ENCODE measurements around the gene BCL2L15.

The BCL2L15 gene

DNA sequence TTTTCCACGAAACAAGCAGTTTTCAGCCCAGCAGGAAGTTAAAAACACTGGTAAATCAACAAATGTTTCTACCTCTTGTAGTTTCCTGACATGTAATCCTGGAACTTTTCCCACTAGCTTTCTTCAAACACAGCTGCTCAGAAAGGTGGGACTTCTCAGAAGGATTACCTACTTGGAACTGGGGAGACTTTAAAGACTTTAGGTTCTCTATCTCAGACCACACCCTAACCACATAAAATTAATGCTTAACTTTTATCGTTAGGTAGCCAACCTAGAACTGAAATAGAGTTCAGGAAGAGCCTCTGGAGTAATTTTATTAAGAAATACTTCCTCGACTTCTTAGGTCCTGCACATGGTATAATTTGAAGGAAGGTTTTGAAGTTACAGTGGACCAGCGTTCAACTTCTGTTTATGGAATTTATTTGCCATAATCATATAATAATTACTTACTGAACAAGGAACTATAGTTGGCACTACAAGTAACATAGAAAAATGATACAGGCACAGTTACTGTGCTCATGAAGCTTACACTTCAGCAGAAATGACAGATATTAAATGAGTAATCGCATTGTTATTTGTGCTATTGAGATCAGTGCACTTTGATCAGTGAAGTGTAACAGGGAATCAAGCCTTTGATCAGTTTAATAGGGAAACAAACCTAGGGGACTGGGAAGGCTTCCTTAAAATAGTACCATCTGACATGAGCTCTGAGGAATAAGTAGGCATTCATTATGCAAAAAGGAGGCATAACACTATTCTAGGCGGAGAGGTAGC lies at the start of gene BCL2L15:
Gene BCL2L15, minus strand, starts transcription at position 180 of the 774 bp plus-strand sequence. CDS start 206 bp downstream, outside the sequence.
- no peak within 1 kb of the TSS for H3K4me3 ChIP-seq (ENCODE audit: low read depth, low read length)
- no peak for DNase-seq (ENCODE audit: low read depth)
- no peak for TF ChIP-seq CTCF (IDR thresholded peaks at IDR 0.05; ENCODE audit: control insufficient read depth, extremely low read depth, insufficient read depth)

- no peak overlapping the region for H3K4me3 ChIP-seq (ENCODE audit: low read depth, low read length)
- no peak for TF ChIP-seq CTCF (IDR thresholded peaks at IDR 0.05; ENCODE audit: control insufficient read depth, extremely low read depth, insufficient read depth)
- no peak for DNase-seq (ENCODE audit: low read depth)
Observed at GRCh38 chr1:113937146-113937545, 49.8 kb upstream of the BCL2L15 start.

GRCh38 chr1:113935970-113936369 lies 48.6 kb upstream of the BCL2L15 start:
- no peak overlapping the region for H3K4me3 ChIP-seq (ENCODE audit: low read depth, low read length)
- no peak for TF ChIP-seq CTCF (IDR thresholded peaks at IDR 0.05; ENCODE audit: control insufficient read depth, extremely low read depth, insufficient read depth)
- no peak for DNase-seq (ENCODE audit: low read depth)

- no peak for DNase-seq (ENCODE audit: low read depth)
- H3K4me3 ChIP-seq (ENCODE audit: low read depth, low read length): no peak overlapping the region
- no peak for TF ChIP-seq CTCF (IDR thresholded peaks at IDR 0.05; ENCODE audit: control insufficient read depth, extremely low read depth, insufficient read depth)
Observed at GRCh38 chr1:113935176-113935575, 47.8 kb upstream of the BCL2L15 start.

DNA sequence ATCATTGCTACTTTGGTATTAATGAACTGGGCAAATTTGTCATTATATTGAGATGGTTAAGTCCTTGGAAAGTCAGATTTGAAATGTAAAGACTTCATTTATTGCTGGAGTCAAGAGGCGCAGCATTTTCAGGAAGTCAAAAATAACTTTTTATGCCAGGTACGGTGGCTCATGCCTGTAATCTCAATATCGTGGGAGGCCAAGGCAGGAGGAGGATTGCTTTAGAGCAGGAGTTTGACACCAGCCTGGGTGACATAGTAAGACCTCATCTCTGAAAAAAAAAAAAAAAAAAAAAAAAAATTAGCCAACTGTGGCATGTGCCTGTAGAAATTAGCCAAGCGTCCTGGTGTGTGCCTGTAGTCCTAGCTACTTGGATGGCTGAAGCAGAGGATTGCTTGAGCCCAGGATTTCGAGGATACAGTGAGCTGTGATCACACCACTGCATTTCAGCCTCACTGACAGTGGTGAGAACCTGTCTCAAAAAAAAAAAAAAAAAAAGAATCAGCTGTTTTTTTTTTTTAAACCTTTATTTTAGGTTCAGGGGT lies 47.2 kb upstream of the BCL2L15 start:
- no peak overlapping the region for H3K4me3 ChIP-seq (ENCODE audit: low read depth, low read length)
- no peak for TF ChIP-seq CTCF (IDR thresholded peaks at IDR 0.05; ENCODE audit: control insufficient read depth, extremely low read depth, insufficient read depth)
- DNase-seq (ENCODE audit: low read depth): no peak

DNA sequence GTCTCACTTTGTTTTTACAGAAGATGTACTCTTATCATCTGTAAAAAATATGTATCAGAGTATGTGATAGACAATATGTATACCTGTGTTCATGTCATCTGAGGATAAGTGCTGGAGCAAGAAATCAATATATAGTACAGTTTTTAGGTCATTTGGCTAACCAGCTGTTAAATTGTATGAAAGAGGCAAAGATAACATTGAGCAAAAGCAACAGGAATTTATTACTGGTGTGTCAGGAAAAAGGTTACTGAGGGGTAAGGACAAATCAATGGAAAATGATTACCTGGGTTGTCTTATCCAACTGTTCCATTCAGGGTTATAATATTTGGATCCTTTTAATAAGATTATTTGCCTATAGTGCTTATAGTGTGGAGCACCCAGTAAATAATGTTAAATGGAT lies 46.6 kb upstream of the BCL2L15 start:
- no peak overlapping the region for H3K4me3 ChIP-seq (ENCODE audit: low read depth, low read length)
- no peak for TF ChIP-seq CTCF (IDR thresholded peaks at IDR 0.05; ENCODE audit: control insufficient read depth, extremely low read depth, insufficient read depth)
- DNase-seq (ENCODE audit: low read depth): no peak

Data from LNCaP clone FGC (cell line).